HEK293 (cell line): ENCODE results near the gene ANGPTL2.

Experiments
- CTCF ChIA-PET: fragments of 350-600 bp; formaldehyde crosslinking; extraction: SDS; loops from one replicate; lab custom pipeline; 2021; ENCODE audit warnings: antibody characterized with exemption; lab: Yijun Ruan, JAX
- POLR2A ChIA-PET: fragments of 300-600 bp; formaldehyde crosslinking; extraction: SDS; loops from one replicate; lab custom pipeline; 2020; ENCODE audit warnings: antibody characterized with exemption, inconsistent platforms; lab: Yijun Ruan, JAX
- H3K27ac ChIP-seq: fragments of 200-500 bp; sonication (Bioruptor generic); 2 replicates; pipeline ENCODE4 v1.5.1; 2014; ENCODE audit warnings: low read depth, low read length, control low read depth, inconsistent platforms; ENCODE audit errors: extremely low read depth
- H3K36me3 ChIP-seq, 2 experiments: fragments of 200-500 bp in 1 of 2; sonication (Bioruptor generic) in 1 of 2; 1 replicate in 1 of 2; 2 replicates in 1 of 2; pipeline ENCODE4 v1.5.1; 2014 to 2017; ENCODE audit warnings: inconsistent platforms in 2 of 2, low read length in 2 of 2; ENCODE audit not compliant: control insufficient read depth in 2 of 2, insufficient read depth in 1 of 2
- H3K4me1 ChIP-seq: fragments of 200-500 bp; sonication (Bioruptor generic); 2 replicates; pipeline ENCODE4 v1.5.1; 2014; ENCODE audit warnings: mild to moderate bottlenecking, low read length, inconsistent platforms; ENCODE audit not compliant: control insufficient read depth, insufficient read depth
- H3K4me3 ChIP-seq: 2 replicates; pipeline ENCODE4 v1.5.1; 2011; ENCODE audit warnings: low read depth, mild to moderate bottlenecking, control low read depth, low read length, moderate library complexity
- H3K9me3 ChIP-seq: fragments of 200-500 bp; sonication (Bioruptor generic); 2 replicates; pipeline ENCODE4 v1.5.1; 2014; ENCODE audit warnings: low read depth, low read length, inconsistent platforms; ENCODE audit not compliant: control insufficient read depth, insufficient read depth
- GFI1B ChIP-seq: fragments of 450-650 bp; formaldehyde crosslinking; IDR thresholded peaks from 2 replicates; pipeline ENCODE4 v1.5.1; 2016; ENCODE audit warnings: missing biosample characterization, missing genetic modification characterization
- GLI4 ChIP-seq: fragments of 450-650 bp; formaldehyde crosslinking; IDR thresholded peaks from 2 replicates; pipeline ENCODE4 v1.5.1; 2016; ENCODE audit warnings: missing biosample characterization, missing genetic modification characterization
- HOXC10 ChIP-seq: sonication (generic); formaldehyde crosslinking; IDR thresholded peaks from 2 replicates; pipeline ENCODE4 v1.8.1; 2023; ENCODE audit warnings: mild to moderate bottlenecking, missing genetic modification reagents
- TRIM28 ChIP-seq: IDR thresholded peaks from 2 replicates; pipeline ENCODE4 v1.6.1; 2011; ENCODE audit warnings: low read length, control low read depth, borderline replicate concordance
- WT1 ChIP-seq: fragments of 450-650 bp; formaldehyde crosslinking; IDR thresholded peaks from 2 replicates; pipeline ENCODE4 v1.5.1; 2016; ENCODE audit warnings: missing biosample characterization, missing genetic modification characterization
- ZBTB1 ChIP-seq: fragments of 450-650 bp; formaldehyde crosslinking; IDR thresholded peaks from 2 replicates; pipeline ENCODE4 v1.5.1; 2016; ENCODE audit warnings: missing biosample characterization, missing genetic modification characterization
- ZFHX2 ChIP-seq: fragments of 450-650 bp; formaldehyde crosslinking; conservative IDR thresholded peaks from 2 replicates; pipeline ENCODE4 v1.5.1; 2016; ENCODE audit warnings: missing biosample characterization, missing genetic modification characterization
- ZNF132 ChIP-seq: fragments of 450-650 bp; formaldehyde crosslinking; IDR thresholded peaks from 2 replicates; pipeline ENCODE4 v1.5.1; 2017; ENCODE audit warnings: missing biosample characterization, missing genetic modification characterization, borderline replicate concordance
- ZNF157 ChIP-seq: fragments of 450-650 bp; formaldehyde crosslinking; IDR thresholded peaks from 2 replicates; pipeline ENCODE4 v1.5.1; 2016; ENCODE audit warnings: missing biosample characterization, missing genetic modification characterization
- ZNF169 ChIP-seq: fragments of 450-650 bp; formaldehyde crosslinking; IDR thresholded peaks from 2 replicates; pipeline ENCODE4 v1.5.1; 2016; ENCODE audit warnings: missing biosample characterization, missing genetic modification characterization
- ZNF175 ChIP-seq: fragments of 450-650 bp; formaldehyde crosslinking; IDR thresholded peaks from 2 replicates; pipeline ENCODE4 v1.5.1; 2016; ENCODE audit warnings: missing biosample characterization, missing genetic modification characterization
- ZNF266 ChIP-seq: fragments of 450-650 bp; formaldehyde crosslinking; IDR thresholded peaks from 2 replicates; pipeline ENCODE4 v1.5.1; 2016; ENCODE audit warnings: missing biosample characterization, missing genetic modification characterization, low read depth
- ZNF324 ChIP-seq: fragments of 450-650 bp; formaldehyde crosslinking; IDR thresholded peaks from 2 replicates; pipeline ENCODE4 v1.5.1; 2016; ENCODE audit warnings: missing biosample characterization, missing genetic modification characterization
- ZNF423 ChIP-seq: fragments of 450-650 bp; formaldehyde crosslinking; IDR thresholded peaks from 2 replicates; pipeline ENCODE4 v1.5.1; 2016; ENCODE audit warnings: missing biosample characterization, missing genetic modification characterization
- ZNF521 ChIP-seq: fragments of 450-650 bp; formaldehyde crosslinking; IDR thresholded peaks from 2 replicates; pipeline ENCODE4 v1.5.1; 2017; ENCODE audit warnings: missing biosample characterization, mild to moderate bottlenecking, missing genetic modification characterization
- ZNF548 ChIP-seq: fragments of 450-650 bp; formaldehyde crosslinking; IDR thresholded peaks from 2 replicates; pipeline ENCODE4 v1.5.1; 2016; ENCODE audit warnings: missing biosample characterization, missing genetic modification characterization
- ZNF561 ChIP-seq: fragments of 450-650 bp; IDR thresholded peaks from 2 replicates; pipeline ENCODE4 v1.5.1; 2018; ENCODE audit warnings: missing biosample characterization, missing genetic modification characterization, borderline replicate concordance
- ZNF624 ChIP-seq: fragments of 450-650 bp; formaldehyde crosslinking; IDR thresholded peaks from 2 replicates; pipeline ENCODE4 v1.5.1; 2017; ENCODE audit warnings: missing biosample characterization, missing genetic modification characterization
- ZNF654 ChIP-seq: fragments of 450-650 bp; formaldehyde crosslinking; IDR thresholded peaks from 2 replicates; pipeline ENCODE4 v1.5.1; 2016; ENCODE audit warnings: low read depth, missing biosample characterization, missing genetic modification characterization
- ZNF664 ChIP-seq: fragments of 450-650 bp; formaldehyde crosslinking; IDR thresholded peaks from 2 replicates; pipeline ENCODE4 v1.5.1; 2016; ENCODE audit warnings: missing biosample characterization, missing genetic modification characterization
- ZNF701 ChIP-seq: fragments of 450-650 bp; formaldehyde crosslinking; IDR thresholded peaks from 2 replicates; pipeline ENCODE4 v1.5.1; 2016; ENCODE audit warnings: missing biosample characterization, missing genetic modification characterization
- ZNF76 ChIP-seq: fragments of 450-650 bp; formaldehyde crosslinking; IDR thresholded peaks from 2 replicates; pipeline ENCODE4; 2016; ENCODE audit warnings: low read depth, missing biosample characterization, missing genetic modification characterization, borderline replicate concordance
- TF ChIP-seq, protein P1 (sequence below): fragments of 450-650 bp; formaldehyde crosslinking; IDR thresholded peaks from 2 replicates; pipeline ENCODE4 v1.5.1; 2016; ENCODE audit warnings: missing biosample characterization, missing genetic modification characterization, borderline replicate concordance
- TF ChIP-seq, protein P2 (sequence below): fragments of 450-650 bp; formaldehyde crosslinking; IDR thresholded peaks from 2 replicates; pipeline ENCODE4 v1.5.1; 2016; ENCODE audit warnings: missing biosample characterization, missing genetic modification characterization
- TF ChIP-seq, protein P3 (sequence below): fragments of 450-650 bp; formaldehyde crosslinking; IDR thresholded peaks from 2 replicates; pipeline ENCODE4 v1.5.1; 2017; ENCODE audit warnings: missing biosample characterization, missing genetic modification characterization

ANGPTL2 gene

DNA sequence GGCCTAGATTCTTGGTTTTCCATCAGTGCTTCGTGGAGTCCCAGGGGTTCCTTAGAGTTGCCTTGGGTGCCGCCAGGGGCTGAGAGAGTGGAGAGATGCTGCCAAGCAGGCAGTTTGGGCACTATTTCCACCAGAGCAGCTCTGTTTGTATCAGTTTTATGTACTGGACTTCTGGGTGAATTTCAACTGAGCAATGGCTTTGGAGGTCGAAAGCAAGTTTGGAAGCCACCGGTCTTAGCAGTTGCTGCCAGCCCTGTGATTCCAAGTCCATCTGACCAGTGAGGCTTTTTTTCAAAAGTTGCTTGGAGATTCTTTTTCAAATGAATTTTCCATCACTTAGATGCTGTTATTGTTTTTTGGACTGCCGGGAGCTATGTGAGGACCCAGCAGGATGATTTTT is 68.5 kb downstream of the ANGPTL2 start:
- CTCF ChIA-PET: no interaction called here

DNA sequence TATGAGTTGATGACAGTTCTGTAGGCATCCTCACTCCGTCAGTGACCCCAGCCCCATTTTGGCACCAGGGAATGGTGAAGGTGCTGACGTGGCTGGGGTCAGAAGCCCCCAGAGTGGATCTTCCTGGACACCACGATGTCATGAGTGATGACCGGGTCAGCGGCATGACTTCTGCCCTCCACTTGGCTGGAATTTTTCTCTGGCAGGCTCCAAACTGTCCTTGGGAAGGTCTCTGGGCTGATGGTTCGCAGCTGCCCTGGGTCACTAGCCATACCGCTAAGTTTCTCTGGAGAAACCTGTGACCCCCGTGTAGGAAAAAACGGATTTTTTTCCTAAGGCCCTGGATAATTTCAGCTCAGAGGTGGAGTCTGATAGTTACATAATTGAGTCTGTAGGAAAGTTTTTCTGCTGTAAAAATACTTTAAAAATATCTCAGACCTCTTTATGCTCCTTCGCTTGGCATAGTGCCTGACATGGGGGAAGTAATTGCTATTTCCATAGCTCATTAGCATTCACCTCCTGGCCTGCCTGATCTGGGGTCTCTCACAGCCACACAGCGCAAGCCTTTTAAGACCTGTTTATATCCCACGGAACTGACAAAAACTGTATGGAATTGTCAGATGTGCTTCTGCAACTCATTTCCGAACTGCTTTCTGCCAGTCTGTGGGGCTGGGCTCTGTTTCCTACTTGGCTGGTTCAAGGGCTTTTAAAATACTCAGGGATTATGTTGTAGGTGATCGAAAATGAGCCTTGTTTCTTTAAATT is 69.2 kb downstream of the ANGPTL2 start:
- ChIA-PET CTCF (no interaction called here), POLR2A (no interaction called here)
- Histone ChIP-seq H3K4me1 (no peaks in the 10 kb centered on the region), H3K4me3 (no peak overlapping the region), H3K9me3 (no peaks in the 10 kb centered on the region), H3K36me3 (no peaks in the 10 kb centered on the region), H3K27ac (no peak overlapping the region)
- TF ChIP-seq ZNF654 (no peak), ZNF324 (tag by site-specific recombination) (no peak), ZNF664 (tag by site-specific recombination) (no peak), WT1 (tag by site-specific recombination) (no peak), ZNF624 (tag by site-specific recombination) (no peak), ZNF157 (tag by site-specific recombination) (no peak), ZNF132 (tag by site-specific recombination) (no peak), ZNF521 (no peak), ZNF76 (tag by site-specific recombination) (no peak), ZNF548 (tag by site-specific recombination) (no peak), ZNF423 (tag by site-specific recombination) (no peak), GLI4 (no peak)
- TF ChIP-seq, protein P1, sequence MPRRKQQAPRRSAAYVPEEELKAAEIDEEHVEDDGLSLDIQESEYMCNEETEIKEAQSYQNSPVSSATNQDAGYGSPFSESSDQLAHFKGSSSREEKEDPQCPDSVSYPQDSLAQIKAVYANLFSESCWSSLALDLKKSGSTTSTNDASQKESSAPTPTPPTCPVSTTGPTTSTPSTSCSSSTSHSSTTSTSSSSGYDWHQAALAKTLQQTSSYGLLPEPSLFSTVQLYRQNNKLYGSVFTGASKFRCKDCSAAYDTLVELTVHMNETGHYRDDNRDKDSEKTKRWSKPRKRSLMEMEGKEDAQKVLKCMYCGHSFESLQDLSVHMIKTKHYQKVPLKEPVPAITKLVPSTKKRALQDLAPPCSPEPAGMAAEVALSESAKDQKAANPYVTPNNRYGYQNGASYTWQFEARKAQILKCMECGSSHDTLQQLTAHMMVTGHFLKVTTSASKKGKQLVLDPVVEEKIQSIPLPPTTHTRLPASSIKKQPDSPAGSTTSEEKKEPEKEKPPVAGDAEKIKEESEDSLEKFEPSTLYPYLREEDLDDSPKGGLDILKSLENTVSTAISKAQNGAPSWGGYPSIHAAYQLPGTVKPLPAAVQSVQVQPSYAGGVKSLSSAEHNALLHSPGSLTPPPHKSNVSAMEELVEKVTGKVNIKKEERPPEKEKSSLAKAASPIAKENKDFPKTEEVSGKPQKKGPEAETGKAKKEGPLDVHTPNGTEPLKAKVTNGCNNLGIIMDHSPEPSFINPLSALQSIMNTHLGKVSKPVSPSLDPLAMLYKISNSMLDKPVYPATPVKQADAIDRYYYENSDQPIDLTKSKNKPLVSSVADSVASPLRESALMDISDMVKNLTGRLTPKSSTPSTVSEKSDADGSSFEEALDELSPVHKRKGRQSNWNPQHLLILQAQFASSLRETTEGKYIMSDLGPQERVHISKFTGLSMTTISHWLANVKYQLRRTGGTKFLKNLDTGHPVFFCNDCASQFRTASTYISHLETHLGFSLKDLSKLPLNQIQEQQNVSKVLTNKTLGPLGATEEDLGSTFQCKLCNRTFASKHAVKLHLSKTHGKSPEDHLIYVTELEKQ (tag by site-specific recombination): no peak

More for the DNA sequence above, 68.5 kb downstream of the ANGPTL2 start:
- H3K36me3 ChIP-seq: no peaks in the 10 kb centered on the region
- no peak overlapping the region for H3K4me3 ChIP-seq
- TF ChIP-seq GFI1B (tag by site-specific recombination) (no peak), ZNF169 (tag by site-specific recombination) (no peak), ZNF561 (tag by site-specific recombination) (no peak), ZNF175 (tag by site-specific recombination) (no peak), ZNF701 (no peak), ZBTB1 (tag by site-specific recombination) (no peak), ZNF266 (tag by site-specific recombination) (no peak), HOXC10 (CRISPR knock-in tag) (no peak), TRIM28 (no peak), ZFHX2 (tag by site-specific recombination) (no peak)
- TF ChIP-seq, protein P2, sequence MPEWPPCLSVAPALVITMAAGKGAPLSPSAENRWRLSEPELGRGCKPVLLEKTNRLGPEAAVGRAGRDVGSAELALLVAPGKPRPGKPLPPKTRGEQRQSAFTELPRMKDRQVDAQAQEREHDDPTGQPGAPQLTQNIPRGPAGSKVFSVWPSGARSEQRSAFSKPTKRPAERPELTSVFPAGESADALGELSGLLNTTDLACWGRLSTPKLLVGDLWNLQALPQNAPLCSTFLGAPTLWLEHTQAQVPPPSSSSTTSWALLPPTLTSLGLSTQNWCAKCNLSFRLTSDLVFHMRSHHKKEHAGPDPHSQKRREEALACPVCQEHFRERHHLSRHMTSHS: no peak
- TF ChIP-seq, protein P3, sequence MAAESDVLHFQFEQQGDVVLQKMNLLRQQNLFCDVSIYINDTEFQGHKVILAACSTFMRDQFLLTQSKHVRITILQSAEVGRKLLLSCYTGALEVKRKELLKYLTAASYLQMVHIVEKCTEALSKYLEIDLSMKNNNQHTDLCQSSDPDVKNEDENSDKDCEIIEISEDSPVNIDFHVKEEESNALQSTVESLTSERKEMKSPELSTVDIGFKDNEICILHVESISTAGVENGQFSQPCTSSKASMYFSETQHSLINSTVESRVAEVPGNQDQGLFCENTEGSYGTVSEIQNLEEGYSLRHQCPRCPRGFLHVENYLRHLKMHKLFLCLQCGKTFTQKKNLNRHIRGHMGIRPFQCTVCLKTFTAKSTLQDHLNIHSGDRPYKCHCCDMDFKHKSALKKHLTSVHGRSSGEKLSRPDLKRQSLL (tag by site-specific recombination): no peak
- no peaks in the 10 kb centered on the region for H3K9me3 ChIP-seq
- no peak overlapping the region for H3K27ac ChIP-seq
- no peaks in the 10 kb centered on the region for H3K4me1 ChIP-seq
- POLR2A ChIA-PET: no interaction called here
